ENCODE data around the gene WHRN.

Gene WHRN

GRCh38 chr9:114450833-114451706 lies 54.2 kb downstream of the WHRN start:
- H3K9ac ChIP-seq (ENCODE audit: low read length in 5 of 5): no peak overlapping the region
- H3K27ac ChIP-seq (ENCODE audit: low read depth, low read length): no peak overlapping the region
- peaks cover 0 to 2% (median 0%) of the 10 kb centered on the region in 5 donors for H3K9me3 ChIP-seq (ENCODE audit: control insufficient read depth in 5 of 5, low read length in 5 of 5)
- no peaks in the 10 kb centered on the region for H3K36me3 ChIP-seq (ENCODE audit: control insufficient read depth in 5 of 5, insufficient read depth in 5 of 5, low read length in 5 of 5)
- no peaks in the 10 kb centered on the region for H3K27me3 ChIP-seq (ENCODE audit: control insufficient read depth in 5 of 5, insufficient read depth in 4 of 5, low read length in 5 of 5)
- H3K4me3 ChIP-seq (ENCODE audit: low read depth in 1 of 5, low read length in 5 of 5): no peak overlapping the region
- H3K4me1 ChIP-seq (ENCODE audit: control insufficient read depth in 5 of 5, insufficient read depth in 5 of 5, low read length in 5 of 5): no peaks in the 10 kb centered on the region

DNA sequence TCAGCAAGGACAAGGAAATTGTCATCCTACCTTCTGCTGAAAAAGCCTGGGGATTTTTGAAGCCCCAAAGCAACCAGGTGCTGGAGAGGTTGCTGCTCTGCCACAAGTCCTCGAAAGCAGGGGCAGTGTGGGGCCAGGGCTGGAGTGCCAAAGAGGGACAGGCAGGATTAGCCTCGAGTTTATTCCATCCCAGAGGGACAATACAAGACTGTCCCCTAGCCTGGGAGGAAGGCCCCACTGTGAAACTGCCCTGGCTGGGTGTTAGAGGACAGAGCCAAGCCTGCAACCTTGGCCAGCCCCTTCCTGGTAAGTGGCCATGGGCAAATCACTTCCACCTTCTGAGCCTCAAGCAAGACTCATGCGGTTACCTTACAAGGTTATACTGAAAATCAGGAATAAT lies 55.1 kb downstream of the WHRN start:
- no peak overlapping the region for H3K9ac ChIP-seq (ENCODE audit: low read length in 5 of 5)
- no peaks in the 10 kb centered on the region for H3K27me3 ChIP-seq (ENCODE audit: control insufficient read depth in 5 of 5, insufficient read depth in 4 of 5, low read length in 5 of 5)
- no peaks in the 10 kb centered on the region for H3K36me3 ChIP-seq (ENCODE audit: control insufficient read depth in 5 of 5, insufficient read depth in 5 of 5, low read length in 5 of 5)
- H3K4me1 ChIP-seq (ENCODE audit: control insufficient read depth in 5 of 5, insufficient read depth in 5 of 5, low read length in 5 of 5): no peaks in the 10 kb centered on the region
- no peak overlapping the region for H3K4me3 ChIP-seq (ENCODE audit: low read depth in 1 of 5, low read length in 5 of 5)
- H3K9me3 ChIP-seq (ENCODE audit: control insufficient read depth in 5 of 5, low read length in 5 of 5): peaks cover 0 to 2% (median 0%) of the 10 kb centered on the region in 5 donors
- no peak overlapping the region for H3K27ac ChIP-seq (ENCODE audit: low read depth, low read length)

DNA sequence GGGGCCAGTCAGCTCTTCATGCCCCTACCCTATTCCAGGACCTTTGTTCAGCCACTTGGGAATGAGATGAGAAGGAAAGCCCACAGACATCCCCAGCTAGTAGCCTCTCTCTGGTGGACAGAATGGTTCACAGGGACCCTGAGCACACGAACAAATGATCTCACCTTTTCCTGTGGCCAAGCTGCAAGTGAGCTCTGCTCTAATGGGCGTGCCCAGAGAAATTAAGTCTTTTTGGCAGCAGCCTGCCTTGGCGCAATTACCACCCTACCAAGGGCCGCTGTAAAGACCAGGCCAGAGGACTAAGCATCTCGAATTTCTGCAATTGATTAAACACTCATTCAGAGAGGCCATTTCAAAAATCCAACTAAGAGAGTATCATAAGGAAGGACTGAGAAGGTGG lies 56.0 kb downstream of the WHRN start:
- no peaks in the 10 kb centered on the region for H3K36me3 ChIP-seq (ENCODE audit: control insufficient read depth in 5 of 5, insufficient read depth in 5 of 5, low read length in 5 of 5)
- H3K4me3 ChIP-seq (ENCODE audit: low read depth in 1 of 5, low read length in 5 of 5): no peak overlapping the region
- no peaks in the 10 kb centered on the region for H3K27me3 ChIP-seq (ENCODE audit: control insufficient read depth in 5 of 5, insufficient read depth in 4 of 5, low read length in 5 of 5)
- no peak overlapping the region for H3K27ac ChIP-seq (ENCODE audit: low read depth, low read length)
- peaks cover 0 to 2% (median 0%) of the 10 kb centered on the region in 5 donors for H3K9me3 ChIP-seq (ENCODE audit: control insufficient read depth in 5 of 5, low read length in 5 of 5)
- H3K9ac ChIP-seq (ENCODE audit: low read length in 5 of 5): no peak overlapping the region
- no peaks in the 10 kb centered on the region for H3K4me1 ChIP-seq (ENCODE audit: control insufficient read depth in 5 of 5, insufficient read depth in 5 of 5, low read length in 5 of 5)

DNA sequence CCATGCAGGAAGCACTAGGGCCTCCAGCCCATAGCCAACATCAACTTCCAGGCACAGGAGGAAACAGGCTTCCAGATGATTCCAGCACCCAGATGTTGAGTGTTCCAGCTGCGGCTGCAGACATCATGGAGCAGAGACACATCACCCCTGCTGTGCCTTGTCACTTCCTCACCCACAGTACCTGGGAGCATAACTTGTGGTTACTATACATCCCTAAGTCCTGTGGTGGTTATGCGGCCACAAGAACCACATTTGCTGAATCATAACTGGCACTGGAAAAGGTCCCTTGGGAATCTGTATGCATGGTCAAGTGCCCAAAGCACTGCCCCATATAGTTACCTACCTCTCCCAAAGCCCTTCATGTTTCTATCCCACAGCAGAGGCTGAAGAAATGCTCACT lies 56.6 kb downstream of the WHRN start:
- Histone ChIP-seq H3K9me3 (ENCODE audit: control insufficient read depth in 5 of 5, low read length in 5 of 5) (no peaks in the 10 kb centered on the region), H3K4me1 (ENCODE audit: control insufficient read depth in 5 of 5, insufficient read depth in 5 of 5, low read length in 5 of 5) (no peaks in the 10 kb centered on the region), H3K27me3 (ENCODE audit: control insufficient read depth in 5 of 5, insufficient read depth in 4 of 5, low read length in 5 of 5) (no peaks in the 10 kb centered on the region), H3K36me3 (ENCODE audit: control insufficient read depth in 5 of 5, insufficient read depth in 5 of 5, low read length in 5 of 5) (no peaks in the 10 kb centered on the region), H3K27ac (ENCODE audit: low read depth, low read length) (no peak overlapping the region), H3K9ac (ENCODE audit: low read length in 5 of 5) (no peak overlapping the region), H3K4me3 (ENCODE audit: low read depth in 1 of 5, low read length in 5 of 5) (no peak overlapping the region)

GRCh38 chr9:114446672-114447450 lies 58.4 kb downstream of the WHRN start:
- Histone ChIP-seq H3K27ac (ENCODE audit: low read depth, low read length) (no peak overlapping the region), H3K4me1 (ENCODE audit: control insufficient read depth in 5 of 5, insufficient read depth in 5 of 5, low read length in 5 of 5) (no peaks in the 10 kb centered on the region), H3K27me3 (ENCODE audit: control insufficient read depth in 5 of 5, insufficient read depth in 4 of 5, low read length in 5 of 5) (no peaks in the 10 kb centered on the region), H3K36me3 (ENCODE audit: control insufficient read depth in 5 of 5, insufficient read depth in 5 of 5, low read length in 5 of 5) (no peaks in the 10 kb centered on the region), H3K9me3 (ENCODE audit: control insufficient read depth in 5 of 5, low read length in 5 of 5) (no peaks in the 10 kb centered on the region), H3K4me3 (ENCODE audit: low read depth in 1 of 5, low read length in 5 of 5) (no peak overlapping the region), H3K9ac (ENCODE audit: low read length in 5 of 5) (no peak overlapping the region)

DNA sequence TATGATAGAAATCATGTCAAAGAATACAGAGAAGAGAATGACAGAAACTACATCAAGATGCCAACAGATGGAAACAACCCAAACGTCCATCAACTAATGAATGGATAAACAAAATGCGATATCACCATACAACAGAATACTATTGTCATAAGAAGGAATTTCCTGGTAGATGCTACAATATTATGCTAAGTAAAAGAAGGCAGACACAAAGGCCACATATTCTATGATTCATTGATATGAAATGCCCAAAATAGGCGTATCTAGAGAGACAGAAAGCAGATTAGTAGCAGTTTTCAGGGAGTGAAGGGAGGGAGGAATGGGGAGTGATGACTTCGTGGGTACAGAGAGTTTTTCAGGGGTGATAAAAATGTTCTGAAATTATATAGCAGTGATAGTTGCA lies 59.2 kb downstream of the WHRN start:
- no peaks in the 10 kb centered on the region for H3K4me1 ChIP-seq (ENCODE audit: control insufficient read depth in 5 of 5, insufficient read depth in 5 of 5, low read length in 5 of 5)
- no peak overlapping the region for H3K4me3 ChIP-seq (ENCODE audit: low read depth in 1 of 5, low read length in 5 of 5)
- H3K9me3 ChIP-seq (ENCODE audit: control insufficient read depth in 5 of 5, low read length in 5 of 5): no peaks in the 10 kb centered on the region
- no peak overlapping the region for H3K27ac ChIP-seq (ENCODE audit: low read depth, low read length)
- H3K36me3 ChIP-seq (ENCODE audit: control insufficient read depth in 5 of 5, insufficient read depth in 5 of 5, low read length in 5 of 5): no peaks in the 10 kb centered on the region
- no peaks in the 10 kb centered on the region for H3K27me3 ChIP-seq (ENCODE audit: control insufficient read depth in 5 of 5, insufficient read depth in 4 of 5, low read length in 5 of 5)
- H3K9ac ChIP-seq (ENCODE audit: low read length in 5 of 5): no peak overlapping the region

GRCh38 chr9:114445616-114446015 lies 59.7 kb downstream of the WHRN start:
- no peaks in the 10 kb centered on the region for H3K27me3 ChIP-seq (ENCODE audit: control insufficient read depth in 5 of 5, insufficient read depth in 4 of 5, low read length in 5 of 5)
- H3K4me3 ChIP-seq (ENCODE audit: low read depth in 1 of 5, low read length in 5 of 5): no peak overlapping the region
- no peak overlapping the region for H3K9ac ChIP-seq (ENCODE audit: low read length in 5 of 5)
- no peaks in the 10 kb centered on the region for H3K4me1 ChIP-seq (ENCODE audit: control insufficient read depth in 5 of 5, insufficient read depth in 5 of 5, low read length in 5 of 5)
- H3K9me3 ChIP-seq (ENCODE audit: control insufficient read depth in 5 of 5, low read length in 5 of 5): no peaks in the 10 kb centered on the region
- no peak overlapping the region for H3K27ac ChIP-seq (ENCODE audit: low read depth, low read length)
- H3K36me3 ChIP-seq (ENCODE audit: control insufficient read depth in 5 of 5, insufficient read depth in 5 of 5, low read length in 5 of 5): no peaks in the 10 kb centered on the region

DNA sequence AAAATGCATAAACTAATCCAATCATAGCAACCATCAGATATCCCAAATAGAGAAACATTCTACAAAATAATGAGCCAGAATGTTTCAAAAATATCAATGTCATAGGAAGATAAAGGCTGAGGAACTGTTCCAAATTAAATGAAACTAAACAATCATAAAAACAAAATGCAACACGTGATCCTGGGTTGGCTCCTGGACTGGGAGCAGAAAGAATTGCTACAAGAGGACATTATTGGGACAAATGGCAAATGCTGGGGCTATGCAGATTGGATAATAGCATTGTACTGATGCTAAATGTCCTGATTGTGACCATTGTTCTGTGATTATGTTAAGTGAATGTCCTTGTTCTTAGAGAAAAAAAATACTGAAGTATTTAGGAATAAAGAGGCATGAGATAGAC lies 63.3 kb downstream of the WHRN start:
- Histone ChIP-seq H3K4me3 (ENCODE audit: low read depth in 1 of 5, low read length in 5 of 5) (no peak overlapping the region), H3K27me3 (ENCODE audit: control insufficient read depth in 5 of 5, insufficient read depth in 4 of 5, low read length in 5 of 5) (no peaks in the 10 kb centered on the region), H3K9ac (ENCODE audit: low read length in 5 of 5) (no peak overlapping the region), H3K4me1 (ENCODE audit: control insufficient read depth in 5 of 5, insufficient read depth in 5 of 5, low read length in 5 of 5) (no peaks in the 10 kb centered on the region), H3K27ac (ENCODE audit: low read depth, low read length) (no peak overlapping the region), H3K36me3 (ENCODE audit: control insufficient read depth in 5 of 5, insufficient read depth in 5 of 5, low read length in 5 of 5) (no peaks in the 10 kb centered on the region), H3K9me3 (ENCODE audit: control insufficient read depth in 5 of 5, low read length in 5 of 5) (no peaks in the 10 kb centered on the region)

GRCh38 chr9:114437401-114437893 lies 67.8 kb downstream of the WHRN start:
- Histone ChIP-seq H3K36me3 (ENCODE audit: control insufficient read depth in 5 of 5, insufficient read depth in 5 of 5, low read length in 5 of 5) (no peaks in the 10 kb centered on the region), H3K4me1 (ENCODE audit: control insufficient read depth in 5 of 5, insufficient read depth in 5 of 5, low read length in 5 of 5) (no peaks in the 10 kb centered on the region), H3K4me3 (ENCODE audit: low read depth in 1 of 5, low read length in 5 of 5) (no peak overlapping the region), H3K9me3 (ENCODE audit: control insufficient read depth in 5 of 5, low read length in 5 of 5) (no peaks in the 10 kb centered on the region), H3K27me3 (ENCODE audit: control insufficient read depth in 5 of 5, insufficient read depth in 4 of 5, low read length in 5 of 5) (no peaks in the 10 kb centered on the region), H3K27ac (ENCODE audit: low read depth, low read length) (no peak overlapping the region), H3K9ac (ENCODE audit: low read length in 5 of 5) (no peak overlapping the region)

DNA sequence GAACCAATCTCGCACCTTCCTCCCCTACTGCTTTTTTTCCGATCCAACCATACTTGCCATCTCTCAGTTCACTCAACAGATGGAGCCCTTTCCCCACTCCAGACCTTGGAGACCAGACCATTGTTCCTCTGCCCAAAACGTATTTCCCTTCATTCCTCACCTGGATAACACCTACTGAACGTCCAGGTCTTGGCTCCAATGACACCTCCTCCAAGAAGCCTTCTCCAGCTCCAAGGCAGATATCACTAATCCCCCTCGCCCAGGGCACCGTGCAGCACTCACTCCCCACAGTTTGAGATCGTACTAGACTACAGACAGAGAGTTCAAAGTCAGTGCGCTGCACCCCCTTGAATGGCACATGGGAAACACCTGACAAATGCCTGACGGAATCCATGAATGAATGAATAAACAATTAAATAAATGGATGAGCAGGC lies 70.4 kb downstream of the WHRN start:
- Histone ChIP-seq H3K9ac (ENCODE audit: low read length in 5 of 5) (no peak overlapping the region), H3K27ac (ENCODE audit: low read depth, low read length) (no peak overlapping the region), H3K36me3 (ENCODE audit: control insufficient read depth in 5 of 5, insufficient read depth in 5 of 5, low read length in 5 of 5) (no peaks in the 10 kb centered on the region), H3K9me3 (ENCODE audit: control insufficient read depth in 5 of 5, low read length in 5 of 5) (no peaks in the 10 kb centered on the region), H3K4me1 (ENCODE audit: control insufficient read depth in 5 of 5, insufficient read depth in 5 of 5, low read length in 5 of 5) (no peaks in the 10 kb centered on the region), H3K27me3 (ENCODE audit: control insufficient read depth in 5 of 5, insufficient read depth in 4 of 5, low read length in 5 of 5) (peaks cover 0 to 4% (median 0%) of the 10 kb centered on the region in 5 donors), H3K4me3 (ENCODE audit: low read depth in 1 of 5, low read length in 5 of 5) (no peak overlapping the region)
